Stimulated activated CD4-positive, alpha-beta T cell treated with anti-CD3 and anti-CD28 coated beads, Interleukin-15, amount 100 ng/mL, for 1 hour (primary cell): ENCODE data around the gene MAGEA9.
"Not testable (repeated sequence)": the region's sequence is repeated elsewhere in the genome, so short reads cannot be mapped to it uniquely, and the experiment has no call there.

ENCODE experiments used
- DNase-seq, 2 donors: peaks; one replicate each; pipeline ENCODE4 v3.0.0-alpha.2; 2020; ENCODE audit warnings: low read depth in 1 of 2, low spot score in 1 of 2

The MAGEA9 gene

GRCh38 chrX:149807747-149808458 is 26.2 kb downstream of the MAGEA9 start:
- DNase-seq: no peak

GRCh38 chrX:149818652-149819051 is 36.9 kb downstream of the MAGEA9 start:
- no peak for DNase-seq

GRCh38 chrX:149819371-149819770 is 37.6 kb downstream of the MAGEA9 start:
- no peak for DNase-seq

GRCh38 chrX:149825424-149825823 is 43.7 kb downstream of the MAGEA9 start:
- peak in 1 of 2 donors; percentile 37 for DNase-seq

- DNase-seq: no peak
Measured at GRCh38 chrX:149827254-149827653, 45.5 kb downstream of the MAGEA9 start.

- no peak for DNase-seq
Measured at GRCh38 chrX:149829751-149830191, 48.0 kb downstream of the MAGEA9 start.

GRCh38 chrX:149830192-149830873 is 48.6 kb downstream of the MAGEA9 start:
- no peak for DNase-seq

GRCh38 chrX:149831473-149831872 is 49.7 kb downstream of the MAGEA9 start:
- no peak for DNase-seq

GRCh38 chrX:149836728-149837127 is 55.0 kb downstream of the MAGEA9 start:
- DNase-seq: not testable (repeated sequence)

- DNase-seq: no peak
Measured at GRCh38 chrX:149837167-149837566, 55.4 kb downstream of the MAGEA9 start.
